A549 (cell line): ENCODE measurements around the gene PPP1R1A. TPM values are rescaled to one million over a fixed set of nuclear protein-coding genes. Genes with fewer than 3 reads are reported as not detected.

Experiments used
- ATAC-seq, 2 experiments: fragments of 200-7000 bp in 1 of 2; fragments of >200 bp in 1 of 2; cut with Nextera tagmentation in 1 of 2; cut with Tn5 transposase in 1 of 2; 3 replicates each; pipeline versions ENCODE4 v1.8.0 to v1.9.1; 2018 to 2020; ENCODE audit warnings: mild to moderate bottlenecking in 1 of 2, moderate library complexity in 1 of 2
- CTCF ChIA-PET: fragments of 300-600 bp; sonication (Branson Sonifier 250); formaldehyde crosslinking; extraction: SDS; loops from one replicate; lab custom pipeline; 2021; ENCODE audit warnings: antibody characterized with exemption, inconsistent platforms; lab: Yijun Ruan, JAX
- POLR2A ChIA-PET: fragments of 350-600 bp; formaldehyde crosslinking; extraction: SDS; loops from one replicate; lab custom pipeline; 2021; ENCODE audit warnings: antibody characterized with exemption, inconsistent platforms; lab: Yijun Ruan, JAX
- DNase-seq, 2 experiments: peaks; one replicate each; pipeline versions ENCODE4 v3.0.0 to v3.0.0-alpha.2; 2011 to 2016; ENCODE audit warnings: low read depth in 1 of 2, low spot score in 1 of 2
- FAIRE-seq: peaks from 2 replicates; lab custom pipeline; 2011; peaks lifted over from hg19 to GRCh38; lab: Jason Lieb, UNC
- H3K27ac ChIP-seq, 2 experiments: fragments of >200 bp; sonication (Bioruptor Twin); formaldehyde crosslinking; 3 replicates each; pipeline ENCODE4 v1.5.1; 2016 to 2017
- H3K4me1 ChIP-seq: fragments of >200 bp; sonication (Bioruptor Twin); formaldehyde crosslinking; 3 replicates; pipeline ENCODE4 v1.6.1; 2016
- H3K4me2 ChIP-seq: fragments of >200 bp; sonication (Bioruptor Twin); formaldehyde crosslinking; 3 replicates; pipeline ENCODE4 v1.6.1; 2016
- H3K4me3 ChIP-seq: fragments of >200 bp; sonication (Bioruptor Twin); formaldehyde crosslinking; 3 replicates; pipeline ENCODE4 v1.5.1; 2016
- H3K9me3 ChIP-seq: fragments of >200 bp; sonication (Bioruptor Twin); formaldehyde crosslinking; 3 replicates; pipeline ENCODE4 v1.6.1; 2016
- CBX2 ChIP-seq: fragments of 200-600 bp; sonication (generic); IDR thresholded peaks from 2 replicates; pipeline ENCODE4 v1.6.1; 2016; ENCODE audit warnings: low read depth, mild to moderate bottlenecking, borderline replicate concordance
- CBX8 ChIP-seq: fragments of 200-600 bp; sonication (generic); IDR thresholded peaks from 2 replicates; pipeline ENCODE4 v1.6.1; 2016
- CTCF ChIP-seq: fragments of >200 bp; sonication (Bioruptor Twin); formaldehyde crosslinking; IDR thresholded peaks from 3 replicates; pipeline ENCODE4 v1.5.1; 2016
- FOSL2 ChIP-seq, 2 experiments: fragments of 450-650 bp in 1 of 2; fragments of >200 bp in 1 of 2; sonication (Bioruptor Twin) in 1 of 2; formaldehyde crosslinking; IDR thresholded peaks; 2 replicates each; pipeline versions ENCODE4 v1.5.0 to v1.6.1; 2016 to 2020; ENCODE audit warnings: mild to moderate bottlenecking in 1 of 2, moderate library complexity in 1 of 2
- HDAC2 ChIP-seq: fragments of 200-600 bp; sonication (generic); IDR thresholded peaks from 2 replicates; pipeline ENCODE4 v1.6.1; 2016
- HMGXB4 ChIP-seq: fragments of 250-450 bp; sonication (Bioruptor Pico); IDR thresholded peaks from 2 replicates; pipeline ENCODE4 v1.5.0; 2021; ENCODE audit warnings: mild to moderate bottlenecking, moderate library complexity, borderline replicate concordance
- HOXA7 ChIP-seq: fragments of 250-450 bp; sonication (Bioruptor Pico); IDR thresholded peaks from 2 replicates; pipeline ENCODE4 v1.5.0; 2020; ENCODE audit warnings: mild to moderate bottlenecking, moderate library complexity
- HOXB13 ChIP-seq: fragments of 250-450 bp; sonication (Bioruptor Pico); IDR thresholded peaks from 2 replicates; pipeline ENCODE4 v1.5.0; 2020; ENCODE audit warnings: low read depth, mild to moderate bottlenecking, moderate library complexity
- JUNB ChIP-seq: fragments of >200 bp; sonication (Bioruptor Twin); formaldehyde crosslinking; IDR thresholded peaks from 2 replicates; pipeline ENCODE4 v1.6.1; 2016
- KDM5A ChIP-seq: fragments of 200-600 bp; sonication (generic); IDR thresholded peaks from 2 replicates; pipeline ENCODE4 v1.6.1; 2016; ENCODE audit warnings: antibody characterized with exemption, mild to moderate bottlenecking
- MAFK ChIP-seq: fragments of 450-650 bp; IDR thresholded peaks from 2 replicates; pipeline ENCODE4 v1.6.1; 2014; ENCODE audit not compliant: partially characterized antibody
- MAZ ChIP-seq: fragments of 150-350 bp; IDR thresholded peaks from 2 replicates; pipeline ENCODE4 v1.6.1; 2014; ENCODE audit warnings: antibody characterized with exemption, low read depth, low read length, borderline replicate concordance
- NPAS2 ChIP-seq: fragments of 250-450 bp; sonication (Bioruptor Pico); IDR thresholded peaks from 2 replicates; pipeline ENCODE4 v1.8.0; 2022; ENCODE audit warnings: mild to moderate bottlenecking, moderate library complexity, borderline replicate concordance
- RAD21 ChIP-seq, 2 experiments: fragments of >200 bp in 1 of 2; sonication (Bioruptor Twin) in 1 of 2; formaldehyde crosslinking in 1 of 2; IDR thresholded peaks in 1 of 2; conservative IDR thresholded peaks in 1 of 2; 2 replicates in 1 of 2; 3 replicates in 1 of 2; pipeline ENCODE4 v1.6.1; 2012 to 2018; ENCODE audit warnings: inconsistent platforms in 1 of 2
- REST ChIP-seq: fragments of 200-600 bp; sonication (generic); IDR thresholded peaks from 2 replicates; pipeline ENCODE4 v1.6.1; 2016; ENCODE audit warnings: antibody characterized with exemption, mild to moderate bottlenecking, moderate library complexity
- RNF2 ChIP-seq: fragments of 200-600 bp; sonication (generic); IDR thresholded peaks from 2 replicates; pipeline ENCODE4 v1.6.1; 2016; ENCODE audit warnings: low read depth, mild to moderate bottlenecking, antibody characterized with exemption, moderate library complexity, borderline replicate concordance
- SMC3 ChIP-seq: fragments of >200 bp; sonication (Bioruptor Twin); formaldehyde crosslinking; IDR thresholded peaks from 3 replicates; pipeline ENCODE4 v1.6.1; 2018; ENCODE audit warnings: inconsistent platforms
- SREBF2 ChIP-seq: fragments of 450-650 bp; IDR thresholded peaks from 2 replicates; pipeline ENCODE4 v1.6.1; 2014; ENCODE audit warnings: mild to moderate bottlenecking, moderate library complexity
- TFCP2L1 ChIP-seq: fragments of 250-450 bp; sonication (Bioruptor Pico); IDR thresholded peaks from 2 replicates; pipeline ENCODE4 v1.5.0; 2021; ENCODE audit warnings: mild to moderate bottlenecking
- ZFP36 ChIP-seq: fragments of 450-650 bp; IDR thresholded peaks from 2 replicates; pipeline ENCODE4 v1.6.1; 2014; ENCODE audit warnings: borderline replicate concordance; ENCODE audit not compliant: partially characterized antibody
- WGBS: methylation state at CpG from one replicate; pipeline ENCODE4 v1.1.6; 2017; ENCODE audit errors: missing lambda C conversion rate; 5-methylcytosine and 5-hydroxymethylcytosine counted together
- polyA plus RNA-seq, 4 experiments: library from polyadenylated mRNA; depleted of rRNA in 3 of 4; stranded (reverse); fragments of >200 nt; fragmentation: RNase III in 1 of 4; extraction: RNeasy Plus Mini Kit Qiagen cat#74134 plus additional on column Dnase treatment in 1 of 4; gene quantifications; 2 replicates in 3 of 4; 3 replicates in 1 of 4; pipeline ENCODE4 v1.2.3, GENCODE V29; 2011 to 2017
- TF ChIP-seq, protein P1 (sequence below): IDR thresholded peaks from 2 replicates; pipeline ENCODE4 v1.6.1; 2012
- TF ChIP-seq, protein P2 (sequence below): fragments of 150-350 bp; IDR thresholded peaks from 2 replicates; pipeline ENCODE4 v1.6.1; 2014; ENCODE audit warnings: low read depth, mild to moderate bottlenecking, low read length

PPP1R1A gene
- polyA plus RNA-seq, 2 of the 4 experiments (the other 2 are of a cell fraction), result 0.09 TPM; not detected in 1

GRCh38 chr12:54579696-54580333, 8.6 kb downstream of the PPP1R1A start:
- peak overlapping the region; percentile 39; the same call in 2 of the 3 replicates for H3K4me2 ChIP-seq
- WGBS, result 12% methylated on average over 11 of the region's 11 CpGs

GRCh38 chr12:54579258-54579657, 9.2 kb downstream of the PPP1R1A start:
- WGBS, result 33% methylated on average over 4 of the region's 4 CpGs
- ATAC-seq (peak in 1 of 2 experiments; percentile 34; a peak in 3 of 6 replicates), DNase-seq (no peak), FAIRE-seq (no peak)
- no peaks in the 10 kb centered on the region for H3K4me1 ChIP-seq
- CTCF ChIA-PET, result interaction anchor here (0.8 to 10.0 kb wide), 27 partner anchors 8 to 493 kb away, joined by 3 to 100 read pairs (median 4); partner anchors contain the start of gene PDE1B
- peak overlapping the region; percentile 39; the same call in 1 of the 3 replicates for H3K4me2 ChIP-seq
- no peak overlapping the region for H3K27ac ChIP-seq
- no peaks in the 10 kb centered on the region for H3K9me3 ChIP-seq
- no peak for TF ChIP-seq TFCP2L1 (CRISPR knock-in tag)
- no peak for TF ChIP-seq JUNB
- TF ChIP-seq, protein P1, sequence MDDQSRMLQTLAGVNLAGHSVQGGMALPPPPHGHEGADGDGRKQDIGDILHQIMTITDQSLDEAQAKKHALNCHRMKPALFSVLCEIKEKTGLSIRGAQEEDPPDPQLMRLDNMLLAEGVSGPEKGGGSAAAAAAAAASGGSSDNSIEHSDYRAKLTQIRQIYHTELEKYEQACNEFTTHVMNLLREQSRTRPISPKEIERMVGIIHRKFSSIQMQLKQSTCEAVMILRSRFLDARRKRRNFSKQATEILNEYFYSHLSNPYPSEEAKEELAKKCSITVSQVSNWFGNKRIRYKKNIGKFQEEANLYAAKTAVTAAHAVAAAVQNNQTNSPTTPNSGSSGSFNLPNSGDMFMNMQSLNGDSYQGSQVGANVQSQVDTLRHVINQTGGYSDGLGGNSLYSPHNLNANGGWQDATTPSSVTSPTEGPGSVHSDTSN, result no peak
- no peak for TF ChIP-seq REST
- no peak for TF ChIP-seq SREBF2
- no peak overlapping the region for H3K4me3 ChIP-seq
- POLR2A ChIA-PET, result no interaction called here

More at GRCh38 chr12:54579696-54580333, 8.6 kb downstream of the PPP1R1A start:
- Histone ChIP-seq H3K9me3 (no peaks in the 10 kb centered on the region), H3K27ac (peak overlapping the region in 1 of 2 experiments; percentile 55; a peak in 1 of 6 replicates), H3K4me3 (no peak overlapping the region), H3K4me1 (no peaks in the 10 kb centered on the region)
- TF ChIP-seq FOSL2 (IDR thresholded peaks at IDR 0.05), result no peak
- no peak for TF ChIP-seq FOSL2 (CRISPR knock-in tag; IDR thresholded peaks at IDR 0.05)
- no peak for TF ChIP-seq HDAC2
- peak; percentile 84 for TF ChIP-seq CTCF
- TF ChIP-seq MAZ, result no peak
- TF ChIP-seq, protein P1, result no peak
- no peak for TF ChIP-seq NPAS2 (CRISPR knock-in tag)
- no peak for TF ChIP-seq KDM5A
- TF ChIP-seq, protein P2, sequence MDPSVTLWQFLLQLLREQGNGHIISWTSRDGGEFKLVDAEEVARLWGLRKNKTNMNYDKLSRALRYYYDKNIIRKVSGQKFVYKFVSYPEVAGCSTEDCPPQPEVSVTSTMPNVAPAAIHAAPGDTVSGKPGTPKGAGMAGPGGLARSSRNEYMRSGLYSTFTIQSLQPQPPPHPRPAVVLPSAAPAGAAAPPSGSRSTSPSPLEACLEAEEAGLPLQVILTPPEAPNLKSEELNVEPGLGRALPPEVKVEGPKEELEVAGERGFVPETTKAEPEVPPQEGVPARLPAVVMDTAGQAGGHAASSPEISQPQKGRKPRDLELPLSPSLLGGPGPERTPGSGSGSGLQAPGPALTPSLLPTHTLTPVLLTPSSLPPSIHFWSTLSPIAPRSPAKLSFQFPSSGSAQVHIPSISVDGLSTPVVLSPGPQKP, result no peak
- no peak for TF ChIP-seq CBX2
- TF ChIP-seq TFCP2L1 (CRISPR knock-in tag), result no peak
- no peak for TF ChIP-seq HMGXB4
- TF ChIP-seq MAFK, result no peak
- no peak for TF ChIP-seq ZFP36
- no peak for TF ChIP-seq CBX8
- no peak for TF ChIP-seq HOXB13
- no peak for TF ChIP-seq RNF2
- TF ChIP-seq SMC3, result peak; percentile 50
- peak; percentile 69 to 76 for TF ChIP-seq RAD21 (conservative IDR thresholded peaks at IDR 0.05 in 1 of 2, IDR thresholded peaks at IDR 0.05 in 1 of 2)
- TF ChIP-seq HOXA7 (CRISPR knock-in tag), result no peak
- peak; percentile 88 to 98 for ATAC-seq
- peak; percentile 23 for FAIRE-seq
- peak; percentile 76 to 85 for DNase-seq
- CTCF ChIA-PET, result interaction anchor here (0.6 to 10.0 kb wide), 34 partner anchors 7 to 492 kb away, joined by 3 to 100 read pairs (median 3); partner anchors contain the start of gene PDE1B
- POLR2A ChIA-PET, result no interaction called here
